Mesodermal cell (in vitro differentiated cells): ENCODE measurements around the gene UTRN.

Source experiments
- H3K27ac ChIP-seq: 2 replicates; pipeline ENCODE4 v1.7.0; 2013; ENCODE audit warnings: mild to moderate bottlenecking, low read depth, low read length, moderate library complexity; ENCODE audit not compliant: severe bottlenecking
- H3K36me3 ChIP-seq: 2 replicates; pipeline ENCODE4 v1.7.1; 2013; ENCODE audit warnings: mild to moderate bottlenecking, low read length, moderate library complexity; ENCODE audit not compliant: control insufficient read depth, insufficient read depth
- H3K4me1 ChIP-seq: one replicate; pipeline ENCODE4 v1.7.1; 2013; ENCODE audit warnings: mild to moderate bottlenecking, low read length; ENCODE audit not compliant: insufficient read depth, control insufficient read depth, poor library complexity, severe bottlenecking
- H3K4me3 ChIP-seq: 2 replicates; pipeline ENCODE4 v1.7.0; 2013; ENCODE audit warnings: low read length, control low read depth, mild to moderate bottlenecking; ENCODE audit not compliant: insufficient read depth, poor library complexity, severe bottlenecking; ENCODE audit errors: extremely low read depth
- H3K9me3 ChIP-seq: 2 replicates; pipeline ENCODE4 v1.7.1; 2013; ENCODE audit warnings: mild to moderate bottlenecking, low read length, moderate library complexity; ENCODE audit not compliant: control insufficient read depth
- WGBS, 2 experiments: methylation state at CpG; one replicate each; pipeline ENCODE4 v1.1.5; 2013; ENCODE audit warnings: missing lambda C conversion rate in 2 of 2; ENCODE audit not compliant: insufficient coverage in 2 of 2; 5-methylcytosine and 5-hydroxymethylcytosine counted together

UTRN gene

GRCh38 chr6:144314003-144314485 is 28.9 kb downstream of the UTRN start:
- Histone ChIP-seq H3K4me1 (no peaks in the 10 kb centered on the region), H3K4me3 (no peak overlapping the region)
- 100% methylated on average over 2 of the region's 5 CpGs; no CpG with 5 or more reads in 1 of the 2 experiments for WGBS, 2 experiments

GRCh38 chr6:144314562-144314961 is 29.4 kb downstream of the UTRN start:
- peaks cover 11% of the 10 kb centered on the region for H3K36me3 ChIP-seq
- H3K4me1 ChIP-seq: no peaks in the 10 kb centered on the region
- H3K9me3 ChIP-seq: no peaks in the 10 kb centered on the region
- no peak overlapping the region for H3K27ac ChIP-seq
- H3K4me3 ChIP-seq: no peak overlapping the region
- WGBS, 2 experiments: 89% methylated on average over 1 of the region's 1 CpG; no CpG with 5 or more reads in 1 of the 2 experiments

More at GRCh38 chr6:144314003-144314485, 28.9 kb downstream of the UTRN start:
- H3K27ac ChIP-seq: no peak overlapping the region
- H3K36me3 ChIP-seq: peaks cover 16% of the 10 kb centered on the region
- no peaks in the 10 kb centered on the region for H3K9me3 ChIP-seq

GRCh38 chr6:144315226-144315980 is 30.3 kb downstream of the UTRN start:
- no peak overlapping the region for H3K4me3 ChIP-seq
- peaks cover 10% of the 10 kb centered on the region for H3K36me3 ChIP-seq
- H3K27ac ChIP-seq: no peak overlapping the region
- 96% methylated on average over 15 to 16 of the region's 16 CpGs for WGBS, 2 experiments
- H3K4me1 ChIP-seq: no peaks in the 10 kb centered on the region
- no peaks in the 10 kb centered on the region for H3K9me3 ChIP-seq

GRCh38 chr6:144315981-144316861 is 31.1 kb downstream of the UTRN start:
- H3K9me3 ChIP-seq: no peaks in the 10 kb centered on the region
- 90 to 97% methylated on average over 2 to 4 of the region's 6 CpGs for WGBS, 2 experiments

GRCh38 chr6:144316862-144317195 is 31.7 kb downstream of the UTRN start:
- H3K27ac ChIP-seq: no peak overlapping the region
- H3K4me3 ChIP-seq: no peak overlapping the region
- no peaks in the 10 kb centered on the region for H3K4me1 ChIP-seq
- no peaks in the 10 kb centered on the region for H3K9me3 ChIP-seq
- peaks cover 12% of the 10 kb centered on the region for H3K36me3 ChIP-seq

More at GRCh38 chr6:144315981-144316861, 31.1 kb downstream of the UTRN start:
- Histone ChIP-seq H3K4me1 (no peaks in the 10 kb centered on the region), H3K36me3 (peaks cover 10% of the 10 kb centered on the region), H3K4me3 (no peak overlapping the region), H3K27ac (no peak overlapping the region)

GRCh38 chr6:144317736-144318135 is 32.6 kb downstream of the UTRN start:
- Histone ChIP-seq H3K4me1 (peaks cover 7% of the 10 kb centered on the region), H3K9me3 (no peaks in the 10 kb centered on the region), H3K27ac (no peak overlapping the region), H3K36me3 (peaks cover 13% of the 10 kb centered on the region), H3K4me3 (no peak overlapping the region)
- no CpG with 5 or more reads among the region's 2 CpGs for WGBS, 2 experiments

- Histone ChIP-seq H3K27ac (no peak overlapping the region), H3K9me3 (no peaks in the 10 kb centered on the region), H3K36me3 (peaks cover 13% of the 10 kb centered on the region), H3K4me3 (no peak overlapping the region), H3K4me1 (peaks cover 7% of the 10 kb centered on the region)
- 100% methylated on average over 1 to 2 of the region's 4 CpGs for WGBS, 2 experiments
Measured at GRCh38 chr6:144319211-144319610, 34.1 kb downstream of the UTRN start.

- no peak overlapping the region for H3K27ac ChIP-seq
- H3K9me3 ChIP-seq: no peaks in the 10 kb centered on the region
- H3K36me3 ChIP-seq: peaks cover 8% of the 10 kb centered on the region
- peaks cover 7% of the 10 kb centered on the region for H3K4me1 ChIP-seq
- H3K4me3 ChIP-seq: no peak overlapping the region
- 80% methylated on average over 2 of the region's 5 CpGs; no CpG with 5 or more reads in 1 of the 2 experiments for WGBS, 2 experiments
Measured at GRCh38 chr6:144320741-144321140, 35.6 kb downstream of the UTRN start.

GRCh38 chr6:144321839-144322591 is 36.9 kb downstream of the UTRN start:
- Histone ChIP-seq H3K9me3 (no peaks in the 10 kb centered on the region), H3K27ac (no peak overlapping the region), H3K36me3 (peaks cover 8% of the 10 kb centered on the region), H3K4me1 (peaks cover 7% of the 10 kb centered on the region), H3K4me3 (no peak overlapping the region)
- WGBS, 2 experiments: 86 to 88% methylated on average over 4 to 11 of the region's 12 CpGs

GRCh38 chr6:144325232-144325631 is 40.1 kb downstream of the UTRN start:
- 80 to 100% methylated on average over 1 of the region's 1 CpG for WGBS, 2 experiments
- H3K36me3 ChIP-seq: peaks cover 8% of the 10 kb centered on the region
- peaks cover 7% of the 10 kb centered on the region for H3K4me1 ChIP-seq
- H3K9me3 ChIP-seq: no peaks in the 10 kb centered on the region
- H3K4me3 ChIP-seq: no peak overlapping the region
- no peak overlapping the region for H3K27ac ChIP-seq
